Right renal pelvis (tissue), 4 donors: ENCODE measurements around the gene FARP2. TPM values are rescaled to one million over a fixed set of nuclear protein-coding genes. Genes with fewer than 3 reads are reported as not detected.
A peak's percentile ranks its signal among the peaks of the same experiment; 100 is the strongest.
"Not testable (repeated sequence)": the region's sequence is repeated elsewhere in the genome, so short reads cannot be mapped to it uniquely, and the experiment has no call there.

Experiments
- DNase-seq, 4 donors: peaks; one replicate each; pipeline ENCODE4 v3.0.0-alpha.2; 2013; ENCODE audit warnings: low read depth in 4 of 4, low spot score in 3 of 4, missing footprints in 1 of 4
- polyA plus RNA-seq, 4 donors: library from polyadenylated mRNA; unstranded; fragments of 120-200 nt; gene quantifications; one replicate each; pipeline ENCODE4 v1.2.1, GENCODE V29; 2013; ENCODE audit not compliant: insufficient read length in 4 of 4

FARP2 gene
- polyA plus RNA-seq, 4 donors, result 52.9 to 58.1 (median 54.9) TPM

DNA sequence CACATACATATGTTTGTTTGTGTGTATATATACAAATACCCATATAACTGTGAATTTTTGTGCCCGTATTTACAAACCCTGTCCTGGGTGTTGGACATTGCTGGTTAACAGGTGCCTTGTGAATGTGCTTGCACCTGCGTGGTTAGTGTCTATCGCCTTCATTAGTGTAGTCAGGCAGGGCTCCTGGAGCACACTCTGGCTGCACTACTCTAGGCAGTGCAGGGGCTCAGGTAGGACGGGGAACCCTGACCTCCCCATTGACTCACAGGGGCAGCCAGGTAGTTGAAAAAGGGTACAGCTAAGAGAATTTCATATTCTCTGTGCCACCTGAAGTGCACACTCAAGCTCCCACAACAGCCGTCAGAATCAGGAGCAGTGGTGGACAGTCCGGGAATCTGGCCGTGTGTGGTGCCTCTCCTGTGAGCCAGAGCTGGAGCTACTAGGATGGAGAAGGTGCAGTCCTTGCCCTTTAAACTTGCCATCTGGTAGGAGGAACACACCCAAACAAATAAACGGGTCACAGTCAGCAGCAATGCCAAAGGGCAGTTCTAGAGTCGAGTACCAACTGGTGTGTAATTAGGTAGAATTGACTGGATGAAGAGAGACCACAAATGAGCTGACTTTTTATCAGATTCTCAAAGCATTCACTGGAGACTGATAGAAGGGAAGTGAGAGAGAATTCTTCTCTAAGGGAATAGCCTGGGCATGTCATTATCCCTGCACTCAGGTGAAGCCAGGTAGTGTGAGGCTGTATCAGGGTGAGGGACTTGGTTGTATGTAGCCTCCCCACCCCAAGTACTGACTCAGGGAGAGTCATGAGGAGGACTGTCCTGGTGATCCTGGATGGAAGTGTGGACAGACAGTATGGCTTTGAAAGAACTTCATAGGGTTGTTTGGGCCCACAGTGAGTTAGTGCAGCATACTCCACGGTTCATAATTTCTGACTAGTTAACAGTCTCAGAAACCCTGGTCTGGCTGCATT, 44.1 kb downstream of the FARP2 start:
- DNase-seq, result no peak

DNA sequence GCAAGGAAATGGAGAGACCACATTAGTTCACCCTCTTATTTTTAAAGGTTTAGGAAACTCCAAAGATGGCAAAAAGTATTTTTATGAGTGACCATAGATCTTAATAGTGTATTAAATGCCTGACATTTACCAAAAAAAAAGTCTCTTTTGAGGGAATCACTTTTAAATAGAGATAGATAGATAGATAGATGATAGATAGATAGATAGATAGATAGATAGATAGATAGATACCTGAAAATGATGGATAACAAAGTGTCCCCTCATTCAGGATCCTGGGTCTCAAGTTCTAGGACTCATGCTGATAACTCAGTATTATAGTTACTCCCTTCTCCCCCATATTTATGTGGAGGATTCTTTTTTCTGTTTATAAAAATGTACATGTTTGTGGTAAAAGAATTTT, 52.8 kb downstream of the FARP2 start:
- DNase-seq, result no peak

DNA sequence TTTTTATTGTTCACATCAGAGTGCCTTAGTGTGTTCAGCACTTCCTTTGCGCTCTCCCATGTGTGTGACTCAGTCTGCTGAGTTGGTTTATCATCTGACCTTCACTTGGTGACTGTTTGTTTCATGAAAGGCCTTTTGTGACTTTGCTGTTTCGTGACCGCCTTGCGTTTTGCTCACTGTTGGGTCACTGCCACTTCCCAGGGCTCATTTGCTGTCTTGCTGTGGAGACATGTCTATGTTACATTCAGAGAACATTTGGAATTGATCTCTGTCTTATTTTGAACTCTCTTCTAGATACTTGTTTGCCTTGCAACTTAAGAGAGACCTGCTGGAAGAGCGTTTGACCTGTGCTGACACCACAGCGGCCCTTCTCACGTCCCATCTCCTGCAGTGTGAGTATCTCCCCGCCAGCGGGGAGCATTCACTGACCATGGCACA, 54.7 kb downstream of the FARP2 start:
- DNase-seq, result no peak

DNA sequence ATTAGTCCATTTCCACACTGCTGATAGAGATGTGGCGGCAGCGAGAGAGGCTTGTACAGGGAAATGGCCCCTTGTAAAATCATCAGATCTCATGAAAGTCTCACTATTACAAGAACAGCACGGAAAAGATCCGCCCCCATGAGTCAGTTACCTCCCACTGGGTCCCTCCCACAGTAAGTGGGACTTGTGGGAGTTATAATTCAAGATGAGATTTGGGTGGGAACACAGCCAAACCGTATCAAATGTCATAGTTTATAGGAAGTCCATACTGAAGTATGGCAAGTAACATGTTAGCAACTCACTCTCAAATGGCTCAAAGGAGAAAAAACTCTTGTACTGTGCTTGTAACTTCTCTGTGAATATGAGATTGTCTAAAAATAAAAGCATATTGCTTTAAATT, 56.1 kb downstream of the FARP2 start:
- peak; percentile 13 to 54 (median 42) for DNase-seq

DNA sequence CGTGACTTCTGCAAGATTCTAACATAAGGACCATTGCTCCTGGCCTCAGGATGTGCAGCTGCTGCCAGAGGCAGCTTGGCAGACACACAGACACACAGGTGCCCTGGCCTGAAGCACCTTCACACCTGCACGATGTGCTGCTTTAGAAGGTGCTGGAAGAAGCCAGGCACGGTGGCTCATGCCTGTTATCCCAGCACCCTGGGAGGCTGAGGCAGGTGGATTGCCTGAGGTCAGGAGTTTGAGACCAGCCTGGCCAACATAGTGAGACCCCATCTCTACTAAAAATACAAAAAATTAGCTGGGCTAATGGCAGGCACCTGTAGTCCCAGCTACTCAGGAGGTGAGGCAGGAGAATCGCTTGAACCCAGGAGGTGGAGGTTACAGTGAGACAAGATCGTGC, 57.4 kb downstream of the FARP2 start:
- not testable (repeated sequence) for DNase-seq

DNA sequence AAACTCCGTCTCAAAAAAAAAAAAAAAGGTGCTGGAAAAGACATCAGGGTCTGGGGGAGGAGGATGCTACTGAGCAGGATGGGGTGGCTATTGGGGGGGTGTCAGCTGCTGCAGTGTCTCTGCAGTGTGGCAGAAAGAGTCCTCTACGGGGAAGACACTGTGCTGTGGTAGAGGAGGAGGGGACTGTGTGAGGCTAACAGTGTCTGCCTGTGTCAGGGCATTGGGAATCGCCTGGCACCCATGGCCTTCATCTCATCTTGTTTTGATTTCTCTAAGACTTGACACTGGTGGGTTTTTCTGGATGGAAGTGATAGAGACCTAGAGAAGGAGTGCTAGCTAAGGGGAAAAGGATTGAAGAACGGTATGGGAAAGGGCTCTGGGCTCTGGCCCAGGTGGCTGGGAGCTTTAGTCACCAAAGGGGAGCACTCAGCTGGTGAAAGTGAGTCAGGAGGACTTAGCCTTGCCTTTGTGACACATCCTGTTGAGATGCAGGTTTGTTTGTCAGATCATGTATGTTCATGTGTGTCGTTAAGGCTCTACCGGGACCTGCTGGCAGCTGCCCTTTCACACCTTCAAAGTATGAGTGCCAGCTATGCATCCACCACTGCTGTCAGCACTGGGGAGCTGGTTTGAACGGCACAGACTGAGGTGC, 58.0 kb downstream of the FARP2 start:
- DNase-seq, result no peak

DNA sequence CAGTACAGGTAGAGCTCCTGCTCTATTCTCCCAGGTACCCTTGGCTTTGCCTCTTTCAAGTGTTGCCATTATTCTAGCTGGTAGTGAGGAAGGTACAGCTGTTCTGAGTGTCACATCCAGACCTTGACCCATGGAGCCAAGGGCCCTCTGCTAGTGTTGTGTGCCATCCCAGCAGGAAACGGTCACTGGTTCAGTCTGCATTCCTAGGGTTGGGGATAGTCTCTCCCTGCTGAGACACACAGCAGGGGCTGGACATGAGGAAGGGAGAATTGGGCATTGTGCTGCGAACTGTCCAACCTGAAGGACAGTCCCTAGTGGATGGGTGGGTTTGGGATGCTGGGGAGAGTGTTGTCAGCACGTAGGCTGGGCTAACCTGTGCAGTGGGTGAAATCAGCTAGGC, 59.1 kb downstream of the FARP2 start:
- no peak for DNase-seq

DNA sequence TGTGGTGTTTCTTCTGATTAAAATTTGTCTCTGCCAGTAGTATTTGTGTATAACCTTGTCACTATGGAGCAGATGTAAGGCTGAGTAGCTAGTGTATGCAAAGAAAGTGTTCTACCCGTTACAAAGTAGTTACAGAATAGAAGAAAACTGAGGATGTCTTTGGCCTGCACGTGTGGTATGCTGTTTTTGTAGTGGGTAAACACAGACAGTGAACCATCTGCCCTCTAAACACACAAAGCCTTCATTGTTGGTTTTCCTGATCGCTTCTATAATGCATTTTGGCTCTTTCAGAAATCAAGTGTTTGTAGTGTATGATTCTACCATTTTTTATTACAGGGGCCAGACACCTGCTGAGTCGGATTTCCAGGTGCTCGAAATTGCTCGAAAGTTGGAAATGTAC, 61.5 kb downstream of the FARP2 start:
- no peak for DNase-seq

DNA sequence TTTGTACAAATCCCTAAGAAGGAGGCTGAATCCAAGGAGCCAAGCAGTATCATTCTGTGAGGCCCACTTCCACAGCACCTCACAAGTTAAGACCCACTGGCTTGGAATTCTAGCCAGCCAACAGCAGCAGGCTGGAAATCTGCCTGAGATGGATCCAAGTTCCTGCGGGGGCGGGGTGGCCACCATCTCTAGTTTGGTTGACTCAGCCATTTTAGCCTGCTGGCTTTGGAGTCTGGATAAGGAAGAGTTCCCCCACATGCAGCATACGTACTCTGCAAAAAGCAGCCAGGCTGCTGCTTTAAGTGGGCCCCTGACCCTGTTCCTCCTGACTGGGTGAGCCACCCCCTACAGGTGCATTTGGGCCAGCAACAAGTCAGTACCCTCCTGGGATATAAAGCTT, 65.2 kb downstream of the FARP2 start:
- DNase-seq, result no peak

DNA sequence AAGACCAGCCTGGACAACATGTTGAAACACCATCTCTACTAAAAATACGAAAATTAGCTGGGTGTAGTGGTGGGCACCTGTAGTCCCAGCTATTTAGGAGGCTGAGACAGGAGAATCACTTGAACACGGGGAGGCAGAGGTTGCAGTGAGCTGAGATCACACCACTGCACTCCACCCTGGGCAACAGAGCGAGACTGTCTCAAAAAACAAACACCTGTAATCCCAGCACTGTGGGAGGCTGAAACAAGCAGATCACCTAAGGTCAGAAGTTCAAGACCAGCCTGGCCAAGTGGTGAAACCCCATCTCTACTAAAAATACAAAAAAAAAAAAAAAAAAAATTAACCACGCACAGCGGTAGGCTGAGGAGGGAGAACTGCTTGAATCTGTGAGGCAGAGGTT, 65.9 kb downstream of the FARP2 start:
- not testable (repeated sequence) for DNase-seq

DNA sequence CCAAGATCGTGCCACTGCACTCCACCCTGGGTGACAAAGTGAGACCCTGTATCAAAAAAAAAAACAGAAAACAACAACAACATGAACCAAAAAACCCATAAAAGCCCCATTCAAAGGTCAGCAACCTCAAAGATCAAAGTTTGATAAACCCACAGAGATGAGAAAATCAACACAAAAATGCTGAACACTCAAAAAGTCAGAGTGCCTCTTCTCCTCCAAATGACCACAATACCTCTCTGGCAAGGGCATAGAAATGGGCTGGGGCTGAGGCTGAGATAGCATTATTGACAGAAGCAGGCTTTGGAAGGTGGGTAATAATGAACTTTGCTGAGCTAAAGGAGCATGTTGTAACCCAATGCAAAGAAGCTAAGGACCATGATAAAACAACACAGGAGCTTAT, 66.3 kb downstream of the FARP2 start:
- no peak for DNase-seq

DNA sequence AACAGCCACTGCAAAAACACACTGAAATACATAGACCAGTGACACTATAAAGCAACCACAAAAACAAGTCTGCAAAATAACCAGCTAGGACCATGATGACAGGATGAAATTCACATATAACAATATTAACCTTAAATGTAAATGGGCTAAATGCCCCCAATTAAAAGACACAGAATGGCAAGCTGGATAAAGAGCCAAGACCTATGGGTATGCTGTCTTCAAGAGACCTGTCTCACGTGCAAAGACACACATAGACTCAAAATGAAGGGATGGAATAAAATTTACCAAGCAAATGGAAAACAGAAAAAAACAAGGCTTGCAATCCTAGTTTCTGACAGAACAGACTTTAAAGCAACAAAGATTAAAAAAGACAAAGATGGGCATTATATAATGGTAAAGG, 67.4 kb downstream of the FARP2 start:
- DNase-seq, result not testable (repeated sequence)

DNA sequence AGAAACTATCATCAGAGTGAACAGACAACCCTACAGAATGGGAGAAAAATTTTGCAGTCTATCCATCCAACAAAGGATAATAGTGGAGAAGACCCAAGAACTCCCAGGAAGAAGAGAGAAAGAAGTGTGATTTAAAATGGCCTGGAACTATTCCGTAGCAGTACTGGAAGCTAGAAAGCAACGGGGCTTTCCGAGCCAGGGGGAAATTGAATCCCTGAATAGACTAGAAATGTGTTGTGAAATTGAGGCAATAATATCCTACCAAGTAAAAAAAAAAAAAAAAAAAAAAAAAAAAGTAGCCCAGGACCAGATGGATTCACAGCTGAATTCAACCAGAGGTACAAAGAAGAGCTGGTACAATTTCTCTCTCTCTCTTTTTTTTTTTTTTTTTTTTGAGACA, 69.3 kb downstream of the FARP2 start:
- DNase-seq, result no peak

DNA sequence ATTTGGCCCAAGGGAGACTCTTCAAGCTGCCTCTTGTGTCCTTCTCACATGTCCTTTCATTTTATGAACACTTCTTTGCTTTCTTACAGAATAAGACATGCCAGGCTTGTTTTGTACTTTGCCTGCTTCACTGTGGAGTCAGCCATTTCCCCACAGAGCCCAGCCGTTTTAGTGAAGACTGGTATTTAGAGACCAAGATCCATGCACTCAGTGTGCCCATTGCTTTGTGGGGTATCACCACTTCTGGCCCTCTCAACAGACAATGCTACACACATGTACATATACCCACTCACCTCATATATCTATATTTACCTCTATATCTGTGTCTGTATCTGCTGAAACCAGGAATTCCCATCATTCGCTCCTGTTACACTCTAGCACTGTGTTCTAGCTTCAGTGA, 74.1 kb downstream of the FARP2 start:
- no peak for DNase-seq

DNA sequence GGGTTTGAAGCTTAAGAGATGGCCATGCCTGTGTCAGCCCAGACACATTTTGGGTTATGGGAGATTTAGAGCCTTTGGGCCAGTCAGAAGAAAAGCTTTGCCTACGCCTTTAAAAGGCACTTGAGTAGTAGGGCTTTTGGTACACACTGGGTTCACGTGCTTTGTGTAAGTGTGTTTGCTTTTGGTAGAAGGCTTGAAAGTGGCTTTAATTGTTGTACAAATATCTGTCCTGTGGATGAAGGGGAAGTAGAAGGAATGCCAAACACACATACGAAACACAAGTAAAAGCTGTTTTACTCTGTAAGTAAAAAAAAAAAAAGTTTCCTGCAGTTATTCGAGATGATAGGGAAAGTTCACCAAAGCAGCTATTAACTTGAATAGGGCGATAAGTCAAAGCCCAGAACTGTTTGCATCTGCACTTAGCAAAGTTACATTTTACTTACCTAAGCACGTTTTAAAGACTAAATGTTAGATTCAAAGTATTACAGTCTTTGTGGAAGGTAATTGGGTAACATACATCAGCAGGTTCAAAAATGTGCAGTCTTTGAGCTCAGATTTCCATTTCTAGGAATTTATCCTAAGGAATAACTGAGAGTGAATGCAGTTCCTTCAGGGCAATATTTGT, 76.9 kb downstream of the FARP2 start:
- DNase-seq, result no peak

DNA sequence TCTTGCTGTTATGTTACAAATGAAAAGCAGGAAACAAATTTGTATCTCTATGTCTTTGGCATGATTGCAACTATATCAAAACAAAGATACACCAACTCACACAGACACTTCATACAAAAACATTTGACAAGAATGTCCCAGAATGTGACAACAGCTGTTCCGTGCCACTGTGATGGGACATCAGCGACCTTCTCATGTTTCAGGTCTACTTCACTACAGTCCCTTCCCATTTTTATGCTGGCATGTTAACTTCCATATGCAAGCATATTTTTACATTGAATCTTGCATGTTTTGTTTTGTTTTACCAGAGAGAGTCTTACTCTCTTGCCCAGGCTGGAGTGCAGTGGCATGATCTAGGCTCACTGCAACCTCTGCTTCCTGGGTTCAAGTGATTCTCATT, 81.1 kb downstream of the FARP2 start:
- no peak for DNase-seq

DNA sequence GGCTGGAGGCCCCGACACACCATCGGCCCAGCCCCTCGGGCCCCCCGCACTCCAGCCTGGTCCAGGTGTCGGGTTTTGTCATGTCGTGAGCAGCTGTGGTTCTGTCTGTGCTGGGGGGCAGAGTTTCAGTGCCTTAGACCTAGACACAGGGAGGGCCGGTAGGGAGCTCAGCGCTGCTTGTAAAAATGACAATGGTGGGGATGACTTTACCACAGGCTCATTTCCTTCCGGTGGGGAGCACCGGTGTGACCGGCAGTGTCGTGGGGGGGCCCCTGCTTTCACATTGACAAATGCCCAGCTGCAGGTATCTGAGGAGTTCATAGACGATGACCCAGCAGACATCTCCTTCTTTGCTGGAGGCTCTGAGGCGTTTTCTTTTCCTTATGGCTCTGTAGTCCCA, 85.4 kb downstream of the FARP2 start:
- DNase-seq, result no peak

DNA sequence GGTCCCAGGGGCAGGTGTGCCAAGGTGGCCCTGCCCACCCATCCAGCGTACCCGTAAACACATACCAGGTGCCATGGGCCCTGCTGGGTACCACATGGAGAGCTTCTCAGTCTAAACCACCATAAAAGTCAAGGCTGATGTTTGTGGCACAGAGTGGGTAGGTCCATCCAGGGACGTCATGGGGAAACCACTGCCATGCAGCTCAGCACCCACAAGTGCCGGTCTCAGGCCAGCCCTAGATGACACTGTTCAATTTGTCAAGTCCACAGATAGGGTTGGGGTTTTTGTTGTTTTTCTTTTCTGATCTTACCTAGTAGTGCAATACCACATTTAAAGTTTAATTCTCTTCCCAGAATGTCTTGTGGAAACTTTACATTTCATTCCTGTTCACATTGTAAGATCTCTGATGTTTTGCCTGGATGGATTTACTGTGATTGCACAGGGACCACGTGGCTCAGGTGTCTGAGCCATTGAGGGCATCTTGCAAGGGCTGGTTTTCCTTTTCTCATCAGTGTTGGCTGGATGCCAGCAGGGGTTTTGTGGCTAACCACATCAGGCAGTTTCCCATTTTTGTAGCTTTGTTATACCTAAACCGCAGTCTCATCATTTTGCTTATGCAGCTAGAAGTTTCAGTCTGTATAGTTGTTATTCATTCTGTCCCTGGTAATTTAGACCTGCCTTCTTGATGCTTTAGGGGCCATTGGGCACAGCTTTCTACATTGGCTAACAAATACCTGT, 87.6 kb downstream of the FARP2 start:
- no peak for DNase-seq

DNA sequence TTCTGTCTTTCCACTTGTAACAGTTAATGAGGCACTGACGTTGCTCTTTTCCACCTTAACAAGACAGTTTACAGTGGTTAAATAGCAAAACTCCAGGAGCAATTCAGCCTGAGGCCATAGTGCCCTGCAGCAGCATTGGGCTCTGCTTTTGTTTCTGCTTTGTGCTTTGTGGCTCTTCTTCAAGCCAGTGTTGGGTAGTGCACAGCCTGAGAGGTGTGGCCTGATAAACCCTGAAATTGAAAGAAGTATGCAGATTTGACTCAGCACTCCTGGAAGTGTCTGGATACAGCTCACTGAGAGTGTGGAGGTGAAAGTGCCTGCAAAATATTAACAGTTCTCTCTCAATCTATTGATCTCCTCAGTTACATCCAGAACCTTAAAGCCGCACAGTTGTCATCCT, 89.3 kb downstream of the FARP2 start:
- DNase-seq, result no peak

DNA sequence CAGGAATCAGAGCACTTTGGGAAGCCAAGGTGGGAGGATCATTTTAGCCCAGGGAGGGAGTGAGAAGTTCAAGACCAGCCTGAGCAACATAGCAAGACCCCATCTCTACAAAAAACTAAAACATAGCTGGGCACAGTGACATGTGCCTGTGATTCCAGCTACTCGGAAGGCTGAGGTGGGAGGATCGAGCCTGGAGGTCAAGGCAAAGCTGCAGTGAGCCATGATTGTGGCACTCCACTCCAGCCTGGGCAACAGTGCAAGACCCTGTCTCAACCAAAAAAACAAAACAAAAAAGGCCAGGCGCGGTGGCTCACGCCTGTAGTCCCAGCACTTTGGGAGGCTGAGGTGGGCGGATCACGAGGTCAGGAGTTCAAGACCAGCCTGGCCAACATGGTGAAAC, 94.0 kb downstream of the FARP2 start:
- not testable (repeated sequence) for DNase-seq
